ENCODE measurements around the gene GPR17. TPM values are rescaled to one million over a fixed set of nuclear protein-coding genes. Genes with fewer than 3 reads are reported as not detected.
A peak's percentile ranks its signal among the peaks of the same experiment; 100 is the strongest.

GPR17 gene
- total RNA-seq, 2 donors from 2014 or later: 0.24 TPM; not detected in 1

- peak; percentile 30 for DNase-seq
- Histone ChIP-seq H3K27me3 (ENCODE audit: control insufficient read depth, insufficient read depth, low read length, poor library complexity, severe bottlenecking) (no peaks in the 10 kb centered on the region), H3K9me3 (ENCODE audit: control insufficient read depth, low read length) (no peaks in the 10 kb centered on the region), H3K36me3 (ENCODE audit: control insufficient read depth, insufficient read depth, low read length) (no peaks in the 10 kb centered on the region), H3K9ac (ENCODE audit: extremely low read depth, low read length, poor library complexity, severe bottlenecking) (no peak overlapping the region), H3K4me3 (ENCODE audit: low read length) (no peak overlapping the region), H3K4me1 (ENCODE audit: control insufficient read depth, insufficient read depth, low read length) (no peaks in the 10 kb centered on the region), H3K27ac (ENCODE audit: low read depth, low read length) (no peak overlapping the region)
- Mint-ChIP-seq H3K27ac (no peak overlapping the region), H3K4me1 (no peaks in the 10 kb centered on the region), H3K4me3 (no peak overlapping the region), H3K27me3 (ENCODE audit: insufficient read depth) (peaks cover 2% of the 10 kb centered on the region), H3K9me3 (peaks cover 5% of the 10 kb centered on the region), H3K36me3 (ENCODE audit: low read depth) (no peaks in the 10 kb centered on the region)
- 84 to 94% methylated on average over 7 to 16 of the region's 17 CpGs for WGBS, 2 experiments (ENCODE audit: insufficient coverage in 1 of 2, insufficient read length in 1 of 2)
- no peak for TF ChIP-seq CTCF (conservative IDR thresholded peaks at IDR 0.05)
Observed at GRCh38 chr2:127597046-127597983, 48.6 kb upstream of the GPR17 start.

GRCh38 chr2:127597984-127598380 lies 48.0 kb upstream of the GPR17 start:
- Mint-ChIP-seq H3K36me3 (ENCODE audit: low read depth) (no peaks in the 10 kb centered on the region), H3K9me3 (peaks cover 6% of the 10 kb centered on the region), H3K27me3 (ENCODE audit: insufficient read depth) (peaks cover 2% of the 10 kb centered on the region), H3K4me1 (no peaks in the 10 kb centered on the region), H3K4me3 (no peak overlapping the region), H3K27ac (no peak overlapping the region)
- TF ChIP-seq CTCF (conservative IDR thresholded peaks at IDR 0.05): no peak
- Histone ChIP-seq H3K27me3 (ENCODE audit: control insufficient read depth, insufficient read depth, low read length, poor library complexity, severe bottlenecking) (no peaks in the 10 kb centered on the region), H3K27ac (ENCODE audit: low read depth, low read length) (no peak overlapping the region), H3K9ac (ENCODE audit: extremely low read depth, low read length, poor library complexity, severe bottlenecking) (no peak overlapping the region), H3K36me3 (ENCODE audit: control insufficient read depth, insufficient read depth, low read length) (no peaks in the 10 kb centered on the region), H3K4me3 (ENCODE audit: low read length) (no peak overlapping the region), H3K9me3 (ENCODE audit: control insufficient read depth, low read length) (no peaks in the 10 kb centered on the region), H3K4me1 (ENCODE audit: control insufficient read depth, insufficient read depth, low read length) (no peaks in the 10 kb centered on the region)
- WGBS, 2 experiments (ENCODE audit: insufficient coverage in 1 of 2, insufficient read length in 1 of 2): 93 to 98% methylated on average over 4 of the region's 4 CpGs
- no peak for DNase-seq

- no peak overlapping the region for H3K9ac ChIP-seq (ENCODE audit: extremely low read depth, low read length, poor library complexity, severe bottlenecking)
- Mint-ChIP-seq H3K36me3 (ENCODE audit: low read depth) (no peaks in the 10 kb centered on the region), H3K4me1 (no peaks in the 10 kb centered on the region), H3K27me3 (ENCODE audit: insufficient read depth) (peaks cover 2% of the 10 kb centered on the region), H3K9me3 (peaks cover 10% of the 10 kb centered on the region), H3K27ac (no peak overlapping the region), H3K4me3 (no peak overlapping the region)
- no peak overlapping the region for H3K4me3 ChIP-seq (ENCODE audit: low read length)
- no peak overlapping the region for H3K27ac ChIP-seq (ENCODE audit: low read depth, low read length)
- TF ChIP-seq CTCF (conservative IDR thresholded peaks at IDR 0.05): no peak
- no peaks in the 10 kb centered on the region for H3K36me3 ChIP-seq (ENCODE audit: control insufficient read depth, insufficient read depth, low read length)
- no peak for DNase-seq
- H3K4me1 ChIP-seq (ENCODE audit: control insufficient read depth, insufficient read depth, low read length): no peaks in the 10 kb centered on the region
- H3K27me3 ChIP-seq (ENCODE audit: control insufficient read depth, insufficient read depth, low read length, poor library complexity, severe bottlenecking): no peaks in the 10 kb centered on the region
- H3K9me3 ChIP-seq (ENCODE audit: control insufficient read depth, low read length): no peaks in the 10 kb centered on the region
- 98% methylated on average over 3 of the region's 3 CpGs; no CpG with 5 or more reads in 1 of the 2 experiments for WGBS, 2 experiments (ENCODE audit: insufficient coverage in 1 of 2, insufficient read length in 1 of 2)
Observed at GRCh38 chr2:127598711-127599110, 47.2 kb upstream of the GPR17 start.

All from endodermal cell (in vitro differentiated cells).